ENCODE measurements around the gene ATP11C.
A peak's percentile ranks its signal among the peaks of the same experiment; 100 is the strongest.

DNA sequence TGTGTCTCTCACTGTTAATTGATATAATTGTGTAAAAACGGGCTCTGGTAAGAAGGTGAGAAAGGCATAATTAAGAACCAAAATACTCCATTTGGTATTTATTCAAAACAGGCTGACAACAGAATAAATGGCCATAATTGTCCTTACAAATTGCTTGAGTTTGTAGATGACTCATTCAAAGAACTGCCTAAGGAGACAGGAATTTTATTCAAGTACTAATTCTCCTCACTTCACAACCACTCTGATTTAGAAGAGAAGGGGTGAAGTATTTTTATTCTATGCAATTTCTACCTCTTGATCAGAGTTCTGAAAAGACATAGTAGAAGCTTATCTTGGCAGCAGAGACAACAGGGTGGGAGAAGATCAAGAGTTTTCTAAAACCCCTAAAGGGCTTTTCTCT is 43.1 kb downstream of the ATP11C start:
- TF ChIP-seq, protein P1, sequence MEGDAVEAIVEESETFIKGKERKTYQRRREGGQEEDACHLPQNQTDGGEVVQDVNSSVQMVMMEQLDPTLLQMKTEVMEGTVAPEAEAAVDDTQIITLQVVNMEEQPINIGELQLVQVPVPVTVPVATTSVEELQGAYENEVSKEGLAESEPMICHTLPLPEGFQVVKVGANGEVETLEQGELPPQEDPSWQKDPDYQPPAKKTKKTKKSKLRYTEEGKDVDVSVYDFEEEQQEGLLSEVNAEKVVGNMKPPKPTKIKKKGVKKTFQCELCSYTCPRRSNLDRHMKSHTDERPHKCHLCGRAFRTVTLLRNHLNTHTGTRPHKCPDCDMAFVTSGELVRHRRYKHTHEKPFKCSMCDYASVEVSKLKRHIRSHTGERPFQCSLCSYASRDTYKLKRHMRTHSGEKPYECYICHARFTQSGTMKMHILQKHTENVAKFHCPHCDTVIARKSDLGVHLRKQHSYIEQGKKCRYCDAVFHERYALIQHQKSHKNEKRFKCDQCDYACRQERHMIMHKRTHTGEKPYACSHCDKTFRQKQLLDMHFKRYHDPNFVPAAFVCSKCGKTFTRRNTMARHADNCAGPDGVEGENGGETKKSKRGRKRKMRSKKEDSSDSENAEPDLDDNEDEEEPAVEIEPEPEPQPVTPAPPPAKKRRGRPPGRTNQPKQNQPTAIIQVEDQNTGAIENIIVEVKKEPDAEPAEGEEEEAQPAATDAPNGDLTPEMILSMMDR (IDR thresholded peaks at IDR 0.05) = no peak
- no peak for TF ChIP-seq RCOR1 (IDR thresholded peaks at IDR 0.05; ENCODE audit: low read depth, low read length)
- no peak for TF ChIP-seq RFX5 (IDR thresholded peaks at IDR 0.05)
- TF ChIP-seq POLR2A (IDR thresholded peaks at IDR 0.05; ENCODE audit: low read length) = no peak
- TF ChIP-seq CEBPB (IDR thresholded peaks at IDR 0.05) = no peak
- no peak for TF ChIP-seq BCL3 (IDR thresholded peaks at IDR 0.05)
- TF ChIP-seq, protein P2, sequence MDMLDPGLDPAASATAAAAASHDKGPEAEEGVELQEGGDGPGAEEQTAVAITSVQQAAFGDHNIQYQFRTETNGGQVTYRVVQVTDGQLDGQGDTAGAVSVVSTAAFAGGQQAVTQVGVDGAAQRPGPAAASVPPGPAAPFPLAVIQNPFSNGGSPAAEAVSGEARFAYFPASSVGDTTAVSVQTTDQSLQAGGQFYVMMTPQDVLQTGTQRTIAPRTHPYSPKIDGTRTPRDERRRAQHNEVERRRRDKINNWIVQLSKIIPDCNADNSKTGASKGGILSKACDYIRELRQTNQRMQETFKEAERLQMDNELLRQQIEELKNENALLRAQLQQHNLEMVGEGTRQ (IDR thresholded peaks at IDR 0.05) = no peak
- TF ChIP-seq FOSL2 (IDR thresholded peaks at IDR 0.05) = no peak
- TF ChIP-seq FOSL2 (CRISPR knock-in tag; IDR thresholded peaks at IDR 0.05) = 0 out of 2 replicates have a peak, but pooled peaks have one; percentile 9
